GM23338 (cell line): ENCODE data around the gene SLC9A4. TPM values are rescaled to one million over a fixed set of nuclear protein-coding genes. Genes with fewer than 3 reads are reported as not detected.

ENCODE experiments used
- ATAC-seq: fragments of 200-7000 bp; cut with Tn5 transposase; 3 replicates; pipeline ENCODE4 v1.9.1; 2020
- DNase-seq: peaks from one replicate; pipeline ENCODE4 v3.0.0-alpha.2; 2015; ENCODE audit warnings: low spot score
- H2AFZ ChIP-seq: fragments of 200-600 bp; sonication (generic); 2 replicates; pipeline ENCODE4 v1.8.0; 2016; ENCODE audit warnings: antibody characterized with exemption, mild to moderate bottlenecking, moderate library complexity
- H3F3A ChIP-seq: fragments of 200-600 bp; sonication (generic); replicated peaks from 2 replicates; pipeline ENCODE4 v1.8.0; 2017; ENCODE audit warnings: antibody characterized with exemption, mixed run types, low read depth
- H3K27ac ChIP-seq: fragments of 200-600 bp; sonication (generic); 2 replicates; pipeline ENCODE4 v1.6.1; 2016; ENCODE audit warnings: low read depth
- H3K27me3 ChIP-seq: fragments of 200-600 bp; sonication (generic); 2 replicates; pipeline ENCODE4 v1.8.0; 2016; ENCODE audit warnings: mild to moderate bottlenecking, mixed run types, moderate library complexity; ENCODE audit not compliant: insufficient read depth
- H3K36me3 ChIP-seq: fragments of 200-600 bp; sonication (generic); 2 replicates; pipeline ENCODE4 v1.8.0; 2016; ENCODE audit warnings: mild to moderate bottlenecking; ENCODE audit not compliant: insufficient read depth
- H3K4me1 ChIP-seq: fragments of 200-600 bp; sonication (generic); 2 replicates; pipeline ENCODE4 v1.8.0; 2016; ENCODE audit warnings: mild to moderate bottlenecking, moderate library complexity; ENCODE audit not compliant: insufficient read depth
- H3K4me2 ChIP-seq: fragments of 200-600 bp; sonication (generic); 2 replicates; pipeline ENCODE4 v1.7.1; 2017; ENCODE audit warnings: mixed run types
- H3K4me3 ChIP-seq: fragments of 200-600 bp; sonication (generic); 2 replicates; pipeline ENCODE4 v1.6.1; 2016; ENCODE audit warnings: mixed run types
- H3K79me2 ChIP-seq: fragments of 200-600 bp; sonication (generic); replicated peaks from 2 replicates; pipeline ENCODE4 v1.8.0; 2017; ENCODE audit warnings: mild to moderate bottlenecking; ENCODE audit not compliant: insufficient read depth
- H3K9me2 ChIP-seq: fragments of 200-600 bp; sonication (generic); 2 replicates; pipeline ENCODE4 v1.8.0; 2017; ENCODE audit not compliant: insufficient read depth
- H4K20me1 ChIP-seq: fragments of 200-600 bp; sonication (generic); replicated peaks from 2 replicates; pipeline ENCODE4 v1.8.0; 2017; ENCODE audit warnings: mild to moderate bottlenecking; ENCODE audit not compliant: insufficient read depth
- H3K27ac Mint-ChIP-seq: 2 replicates; pipeline ENCODE4 v1.8.0; 2020; ENCODE audit warnings: inconsistent platforms, mild to moderate bottlenecking, moderate library complexity, mixed read lengths
- H3K27me3 Mint-ChIP-seq: 3 replicates; pipeline ENCODE4 v1.8.0; 2022; ENCODE audit warnings: low read depth, mild to moderate bottlenecking, moderate library complexity, mixed read lengths, inconsistent platforms; ENCODE audit not compliant: insufficient read depth, poor library complexity
- H3K36me3 Mint-ChIP-seq: 3 replicates; pipeline ENCODE4 v1.8.0; 2021; ENCODE audit warnings: low read depth, mild to moderate bottlenecking, inconsistent platforms, moderate library complexity, mixed read lengths
- H3K4me1 Mint-ChIP-seq: 3 replicates; pipeline ENCODE4 v1.8.0; 2020; ENCODE audit warnings: mild to moderate bottlenecking, inconsistent platforms, mixed read lengths
- H3K4me3 Mint-ChIP-seq: 3 replicates; pipeline ENCODE4 v1.8.0; 2021; ENCODE audit warnings: moderate library complexity, mild to moderate bottlenecking, inconsistent platforms, mixed read lengths
- H3K9me3 Mint-ChIP-seq: 3 replicates; pipeline ENCODE4 v1.8.0; 2020; ENCODE audit warnings: moderate library complexity, mild to moderate bottlenecking, inconsistent platforms, mixed read lengths
- CREB1 ChIP-seq: fragments of 250-450 bp; sonication (Bioruptor Pico); IDR thresholded peaks from 2 replicates; pipeline ENCODE4 v1.5.0; 2020; ENCODE audit warnings: low read depth, mild to moderate bottlenecking, moderate library complexity
- CTCF ChIP-seq, 2 experiments: fragments of 200-600 bp in 1 of 2; sonication (generic) in 1 of 2; conservative IDR thresholded peaks; 2 replicates each; pipeline versions ENCODE4 v1.5.1 to v1.6.1; 2016 to 2017; ENCODE audit warnings: antibody characterized with exemption in 2 of 2, low read depth in 2 of 2, mild to moderate bottlenecking in 2 of 2, moderate library complexity in 1 of 2
- ETS1 ChIP-seq: IDR thresholded peaks from 2 replicates; pipeline ENCODE4 v1.6.1; 2016; ENCODE audit warnings: antibody characterized with exemption
- EZH2 ChIP-seq: fragments of 200-600 bp; sonication (generic); IDR thresholded peaks from one replicate; pipeline ENCODE4 v1.8.0; 2017; ENCODE audit warnings: antibody characterized with exemption, mild to moderate bottlenecking, low read depth; ENCODE audit not compliant: unreplicated experiment
- NANOG ChIP-seq: IDR thresholded peaks from 2 replicates; pipeline ENCODE4 v1.6.1; 2016; ENCODE audit warnings: antibody characterized with exemption, borderline replicate concordance
- POLR2AphosphoS5 ChIP-seq: IDR thresholded peaks from 2 replicates; pipeline ENCODE4 v1.6.1; 2016; ENCODE audit warnings: antibody characterized with exemption, low read depth
- ZNF114 ChIP-seq: fragments of 250-450 bp; sonication (Bioruptor Pico); IDR thresholded peaks from 2 replicates; pipeline ENCODE4 v1.5.0; 2020; ENCODE audit warnings: mild to moderate bottlenecking, moderate library complexity
- ZNF331 ChIP-seq: fragments of 250-450 bp; sonication (Bioruptor Pico); IDR thresholded peaks from 2 replicates; pipeline ENCODE4 v1.5.0; 2020; ENCODE audit warnings: low read depth, mild to moderate bottlenecking, moderate library complexity
- ZNF462 ChIP-seq: fragments of 250-450 bp; sonication (Bioruptor Pico); IDR thresholded peaks from 2 replicates; pipeline ENCODE4 v1.5.0; 2020; ENCODE audit warnings: mild to moderate bottlenecking, moderate library complexity
- polyA plus RNA-seq: library from polyadenylated mRNA; unstranded; fragments of >200 nt; fragmentation: Nextera tagmentation; extraction: Ambion mirVana; gene quantifications from 2 replicates; pipeline ENCODE4 v1.2.1, GENCODE V29; 2016
- total RNA-seq: library from RNA; depleted of rRNA; stranded (reverse); fragments of >200 nt; shearing (Covaris generic); gene quantifications from 2 replicates; pipeline ENCODE4 v1.2.3, GENCODE V29; 2014

The SLC9A4 gene
- total and polyA plus RNA-seq, 2 experiments from 2014 or later, result not detected

GRCh38 chr2:102473631-102474030 lies 605 bp downstream of the SLC9A4 start:
- peaks cover 2% of the 10 kb centered on the region for H3K27me3 Mint-ChIP-seq
- H3K27ac Mint-ChIP-seq, result no peak overlapping the region
- Histone ChIP-seq H3K79me2 (no peaks in the 10 kb centered on the region), H3K27me3 (no peaks in the 10 kb centered on the region), H3K9me2 (peaks cover 7% of the 10 kb centered on the region; the same call in 1 of the 2 replicates), H3K36me3 (no peaks in the 10 kb centered on the region), H4K20me1 (no peaks in the 10 kb centered on the region), H3F3A (no peaks in the 10 kb centered on the region), H3K4me2 (no peak overlapping the region), H3K27ac (no peak overlapping the region), H3K4me3 (no peak overlapping the region), H2AFZ (peak overlapping the region; percentile 8), H3K4me1 (no peaks in the 10 kb centered on the region)
- no peaks in the 10 kb centered on the region for H3K36me3 Mint-ChIP-seq
- no peak for TF ChIP-seq ZNF462 (CRISPR knock-in tag)
- no peak for TF ChIP-seq EZH2
- TF ChIP-seq NANOG, result no peak
- H3K4me1 Mint-ChIP-seq, result peaks cover 3% of the 10 kb centered on the region; the same call in 2 of the 3 replicates
- DNase-seq (no peak), ATAC-seq (no peak)
- H3K4me3 Mint-ChIP-seq, result no peak overlapping the region
- H3K9me3 Mint-ChIP-seq, result peaks cover 12% of the 10 kb centered on the region; the same call in 2 of the 3 replicates

GRCh38 chr2:102474785-102475184 lies 1.8 kb downstream of the SLC9A4 start:
- Mint-ChIP-seq H3K4me1 (peaks cover 3% of the 10 kb centered on the region; the same call in 2 of the 3 replicates), H3K4me3 (no peak overlapping the region), H3K27me3 (peaks cover 2% of the 10 kb centered on the region), H3K9me3 (peaks cover 8% of the 10 kb centered on the region; the same call in 1 of the 3 replicates), H3K27ac (no peak overlapping the region), H3K36me3 (no peaks in the 10 kb centered on the region)
- Histone ChIP-seq H3K79me2 (no peaks in the 10 kb centered on the region), H3K4me2 (no peak overlapping the region), H3K27me3 (no peaks in the 10 kb centered on the region), H3K36me3 (no peaks in the 10 kb centered on the region), H3K9me2 (peaks cover 7% of the 10 kb centered on the region), H4K20me1 (no peaks in the 10 kb centered on the region), H3F3A (no peaks in the 10 kb centered on the region), H2AFZ (no peak overlapping the region), H3K4me3 (no peak overlapping the region), H3K4me1 (no peaks in the 10 kb centered on the region), H3K27ac (no peak overlapping the region)
- ATAC-seq (no peak), DNase-seq (no peak)
- TF ChIP-seq POLR2AphosphoS5 (no peak), ETS1 (no peak), EZH2 (no peak), ZNF114 (CRISPR knock-in tag) (no peak), ZNF331 (CRISPR knock-in tag) (no peak), CREB1 (CRISPR knock-in tag) (no peak), CTCF (conservative IDR thresholded peaks at IDR 0.05; ENCODE audit: low read depth in 2 of 2) (no peak)
